Thoracic aorta (tissue), 2 donors: ENCODE data around the gene ZBTB44. TPM values are rescaled to one million over a fixed set of nuclear protein-coding genes. Genes with fewer than 3 reads are reported as not detected.

Experiments used
- ATAC-seq: fragments of 150-250 bp; one replicate; pipeline ENCODE4 v1.8.0; 2017; ENCODE audit warnings: low read depth; ENCODE audit not compliant: insufficient number of reproducible peaks, low FRiP score
- DNase-seq: peaks from one replicate; pipeline ENCODE4 v3.0.0-alpha.2; 2020; ENCODE audit warnings: low spot score
- H3K27ac ChIP-seq, 2 donors: fragments of 200-600 bp; sonication (generic); 1 replicate in 1 of 2; 2 replicates in 1 of 2; pipeline ENCODE4 v1.5.1; 2016; ENCODE audit warnings: mild to moderate bottlenecking in 2 of 2, moderate library complexity in 2 of 2
- H3K27me3 ChIP-seq: fragments of 200-600 bp; sonication (generic); replicated peaks from 2 replicates; pipeline ENCODE4 v1.6.0; 2016; ENCODE audit warnings: mild to moderate bottlenecking; ENCODE audit not compliant: insufficient read depth
- H3K36me3 ChIP-seq: fragments of 200-600 bp; sonication (generic); one replicate; pipeline ENCODE4 v1.5.1; 2016
- H3K4me1 ChIP-seq, 2 donors: fragments of 200-600 bp; sonication (generic); 1 replicate in 1 of 2; 2 replicates in 1 of 2; pipeline versions ENCODE4 v1.5.1 to v1.6.0; 2016; ENCODE audit warnings: low read depth in 2 of 2, mild to moderate bottlenecking in 1 of 2; ENCODE audit not compliant: control insufficient read depth in 1 of 2
- H3K4me3 ChIP-seq: fragments of 200-600 bp; sonication (generic); 2 replicates; pipeline ENCODE4 v1.5.1; 2016; ENCODE audit warnings: mild to moderate bottlenecking
- H3K9me3 ChIP-seq: fragments of 200-600 bp; sonication (generic); 2 replicates; pipeline ENCODE4 v1.5.1; 2016
- CTCF ChIP-seq: fragments of 200-600 bp; sonication (generic); IDR thresholded peaks from one replicate; pipeline ENCODE4 v1.5.1; 2019; ENCODE audit warnings: antibody characterized with exemption
- total RNA-seq, 2 donors: library from RNA; depleted of rRNA; stranded (reverse); fragments of >200 nt; gene quantifications; one replicate each; pipeline versions ENCODE4 v1.1.0 to v1.2.3, GENCODE V29; 2016

The ZBTB44 gene
- total RNA-seq, 2 donors from 2014 or later, result 38.0 to 48.7 TPM

GRCh38 chr11:130310622-130311021, 4.1 kb downstream of the ZBTB44 start:
- DNase-seq (no peak), ATAC-seq (no peak)
- no peak for TF ChIP-seq CTCF
- Histone ChIP-seq H3K4me1 (peaks cover 21 to 57% of the 10 kb centered on the region in 2 donors), H3K36me3 (no peaks in the 10 kb centered on the region), H3K9me3 (no peaks in the 10 kb centered on the region), H3K27me3 (no peaks in the 10 kb centered on the region), H3K4me3 (peak overlapping the region; percentile 31), H3K27ac (peak overlapping the region; percentile 7 to 47)

GRCh38 chr11:130308886-130309285, 5.8 kb downstream of the ZBTB44 start:
- peaks cover 5% of the 10 kb centered on the region for H3K9me3 ChIP-seq
- H3K27ac ChIP-seq, result no peak overlapping the region
- H3K36me3 ChIP-seq, result no peaks in the 10 kb centered on the region
- peaks cover 21 to 52% of the 10 kb centered on the region in 2 donors for H3K4me1 ChIP-seq
- H3K4me3 ChIP-seq, result no peak overlapping the region
- DNase-seq (no peak), ATAC-seq (no peak)
- H3K27me3 ChIP-seq, result no peaks in the 10 kb centered on the region
- TF ChIP-seq CTCF, result no peak

- H3K4me1 ChIP-seq, result peaks cover 21 to 47% of the 10 kb centered on the region in 2 donors
- no peaks in the 10 kb centered on the region for H3K27me3 ChIP-seq
- DNase-seq (no peak), ATAC-seq (no peak)
- H3K4me3 ChIP-seq, result no peak overlapping the region
- H3K36me3 ChIP-seq, result no peaks in the 10 kb centered on the region
- H3K9me3 ChIP-seq, result peaks cover 5% of the 10 kb centered on the region
- H3K27ac ChIP-seq, result no peak overlapping the region
- TF ChIP-seq CTCF, result no peak
These were observed 6.7 kb downstream of the ZBTB44 start for GRCh38 chr11:130308059-130308458.

- DNase-seq, result no peak
- H3K4me3 ChIP-seq, result no peak overlapping the region
- H3K9me3 ChIP-seq, result peaks cover 5% of the 10 kb centered on the region
- H3K36me3 ChIP-seq, result no peaks in the 10 kb centered on the region
- no peaks in the 10 kb centered on the region for H3K27me3 ChIP-seq
- H3K4me1 ChIP-seq, result peaks cover 12 to 30% of the 10 kb centered on the region in 2 donors
- H3K27ac ChIP-seq, result no peak overlapping the region
- TF ChIP-seq CTCF, result no peak
- ATAC-seq, result no peak
These were observed 10.1 kb downstream of the ZBTB44 start for GRCh38 chr11:130304651-130305050.

GRCh38 chr11:130301002-130301401, 13.7 kb downstream of the ZBTB44 start:
- peaks cover 5% of the 10 kb centered on the region for H3K9me3 ChIP-seq

More at GRCh38 chr11:130301002-130301401, 13.7 kb downstream of the ZBTB44 start:
- Histone ChIP-seq H3K4me1 (peaks cover 9 to 18% of the 10 kb centered on the region in 2 donors), H3K27me3 (no peaks in the 10 kb centered on the region), H3K27ac (no peak overlapping the region), H3K4me3 (no peak overlapping the region), H3K36me3 (no peaks in the 10 kb centered on the region)
- DNase-seq (no peak), ATAC-seq (no peak)
- TF ChIP-seq CTCF, result no peak
